Glomerular visceral epithelial cell (primary cell): ENCODE measurements around the gene ANKRD28.
"Not testable (repeated sequence)": the region's sequence is repeated elsewhere in the genome, so short reads cannot be mapped to it uniquely, and the experiment has no call there.

Experiments
- DNase-seq: peaks from one replicate; pipeline ENCODE4 v3.0.0-alpha.2; 2016; ENCODE audit errors: extremely low spot score

Gene ANKRD28

GRCh38 chr3:15637131-15637951, 160.4 kb downstream of the ANKRD28 start:
- no peak for DNase-seq

- peak; percentile 85 for DNase-seq
These were observed 161.6 kb downstream of the ANKRD28 start for GRCh38 chr3:15636028-15636709.

- peak; percentile 62 for DNase-seq
These were observed 162.6 kb downstream of the ANKRD28 start for GRCh38 chr3:15635121-15635661.

- DNase-seq = no peak
These were observed 163.1 kb downstream of the ANKRD28 start for GRCh38 chr3:15634671-15635070.

GRCh38 chr3:15633766-15634598, 163.8 kb downstream of the ANKRD28 start:
- DNase-seq = no peak

GRCh38 chr3:15633159-15633558, 164.6 kb downstream of the ANKRD28 start:
- DNase-seq = no peak

GRCh38 chr3:15632212-15632580, 165.6 kb downstream of the ANKRD28 start:
- DNase-seq = no peak

- DNase-seq = no peak
These were observed 166.2 kb downstream of the ANKRD28 start for GRCh38 chr3:15631426-15632211.

GRCh38 chr3:15630646-15631350, 167.0 kb downstream of the ANKRD28 start:
- peak; percentile 52 for DNase-seq

GRCh38 chr3:15629860-15630597, 167.8 kb downstream of the ANKRD28 start:
- peak; percentile 79 for DNase-seq

GRCh38 chr3:15628967-15629366, 168.8 kb downstream of the ANKRD28 start:
- DNase-seq = no peak

GRCh38 chr3:15623535-15624440, 174.0 kb downstream of the ANKRD28 start:
- DNase-seq = no peak

GRCh38 chr3:15619659-15620464, 177.9 kb downstream of the ANKRD28 start:
- not testable (repeated sequence) for DNase-seq
